ENCODE data around the gene GALNT17.
A peak's percentile ranks its signal among the peaks of the same experiment; 100 is the strongest.

Gene GALNT17

GRCh38 chr7:71668572-71668971, 536.6 kb downstream of the GALNT17 start:
- Mint-ChIP-seq H3K36me3 (ENCODE audit: low read depth) (no peaks in the 10 kb centered on the region), H3K27ac (no peak overlapping the region), H3K9me3 (peaks cover 14% of the 10 kb centered on the region), H3K4me1 (peaks cover 6% of the 10 kb centered on the region), H3K27me3 (ENCODE audit: low read depth, poor library complexity) (no peaks in the 10 kb centered on the region), H3K4me3 (no peak overlapping the region)
- no peak for TF ChIP-seq CTCF (IDR thresholded peaks at IDR 0.05)
- no peak for DNase-seq

DNA sequence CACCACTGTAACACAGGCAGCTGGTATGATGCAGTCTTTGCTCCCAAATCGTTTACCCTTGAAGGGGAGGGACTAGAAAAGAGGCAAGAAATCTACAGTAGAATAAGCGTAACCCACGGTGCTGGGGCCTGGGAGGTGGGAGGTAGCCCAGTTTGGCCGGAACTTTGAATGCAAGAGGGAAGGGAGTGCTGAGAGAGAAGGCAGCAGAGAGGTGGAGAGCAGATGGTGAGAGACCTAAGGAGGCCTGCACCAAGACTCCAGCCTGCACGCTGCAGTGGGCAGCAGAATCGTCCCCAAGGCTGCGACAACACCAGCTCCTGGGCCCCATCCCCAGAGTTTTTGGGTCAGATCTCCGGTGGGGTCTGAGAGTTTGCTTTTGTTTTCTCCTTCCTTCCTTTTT, 547.5 kb downstream of the GALNT17 start:
- H3K27me3 Mint-ChIP-seq (ENCODE audit: low read depth, poor library complexity) = peaks cover 2% of the 10 kb centered on the region
- H3K4me1 Mint-ChIP-seq = peaks cover 19% of the 10 kb centered on the region
- TF ChIP-seq CTCF (IDR thresholded peaks at IDR 0.05) = no peak
- H3K36me3 Mint-ChIP-seq (ENCODE audit: low read depth) = no peaks in the 10 kb centered on the region
- no peak overlapping the region for H3K4me3 Mint-ChIP-seq
- no peak for DNase-seq
- no peaks in the 10 kb centered on the region for H3K9me3 Mint-ChIP-seq
- H3K27ac Mint-ChIP-seq = no peak overlapping the region

DNA sequence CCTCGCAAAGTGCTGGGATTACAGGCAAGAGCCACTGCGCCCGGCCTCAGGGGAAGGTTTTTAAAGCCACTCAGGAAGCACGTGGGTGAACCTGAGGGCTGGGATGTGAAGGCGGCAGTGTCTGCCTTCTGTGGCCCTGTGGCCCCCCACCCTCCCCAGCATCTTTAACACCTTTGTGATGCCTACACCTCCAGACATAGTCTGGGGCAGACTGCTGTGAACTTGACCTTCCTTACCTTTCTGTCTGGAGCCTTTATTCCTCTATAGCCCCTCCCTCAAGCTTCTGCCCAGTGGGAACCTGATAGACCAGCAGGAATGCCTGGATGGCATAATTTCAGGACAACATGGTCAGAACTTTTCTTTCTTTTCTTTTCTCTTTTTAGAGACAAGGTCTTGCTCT, 550.2 kb downstream of the GALNT17 start:
- no peak overlapping the region for H3K27ac Mint-ChIP-seq
- H3K4me1 Mint-ChIP-seq = peaks cover 26% of the 10 kb centered on the region
- H3K36me3 Mint-ChIP-seq (ENCODE audit: low read depth) = no peaks in the 10 kb centered on the region
- TF ChIP-seq CTCF (IDR thresholded peaks at IDR 0.05) = no peak
- no peaks in the 10 kb centered on the region for H3K9me3 Mint-ChIP-seq
- no peaks in the 10 kb centered on the region for H3K27me3 Mint-ChIP-seq (ENCODE audit: low read depth, poor library complexity)
- no peak overlapping the region for H3K4me3 Mint-ChIP-seq
- no peak for DNase-seq

DNA sequence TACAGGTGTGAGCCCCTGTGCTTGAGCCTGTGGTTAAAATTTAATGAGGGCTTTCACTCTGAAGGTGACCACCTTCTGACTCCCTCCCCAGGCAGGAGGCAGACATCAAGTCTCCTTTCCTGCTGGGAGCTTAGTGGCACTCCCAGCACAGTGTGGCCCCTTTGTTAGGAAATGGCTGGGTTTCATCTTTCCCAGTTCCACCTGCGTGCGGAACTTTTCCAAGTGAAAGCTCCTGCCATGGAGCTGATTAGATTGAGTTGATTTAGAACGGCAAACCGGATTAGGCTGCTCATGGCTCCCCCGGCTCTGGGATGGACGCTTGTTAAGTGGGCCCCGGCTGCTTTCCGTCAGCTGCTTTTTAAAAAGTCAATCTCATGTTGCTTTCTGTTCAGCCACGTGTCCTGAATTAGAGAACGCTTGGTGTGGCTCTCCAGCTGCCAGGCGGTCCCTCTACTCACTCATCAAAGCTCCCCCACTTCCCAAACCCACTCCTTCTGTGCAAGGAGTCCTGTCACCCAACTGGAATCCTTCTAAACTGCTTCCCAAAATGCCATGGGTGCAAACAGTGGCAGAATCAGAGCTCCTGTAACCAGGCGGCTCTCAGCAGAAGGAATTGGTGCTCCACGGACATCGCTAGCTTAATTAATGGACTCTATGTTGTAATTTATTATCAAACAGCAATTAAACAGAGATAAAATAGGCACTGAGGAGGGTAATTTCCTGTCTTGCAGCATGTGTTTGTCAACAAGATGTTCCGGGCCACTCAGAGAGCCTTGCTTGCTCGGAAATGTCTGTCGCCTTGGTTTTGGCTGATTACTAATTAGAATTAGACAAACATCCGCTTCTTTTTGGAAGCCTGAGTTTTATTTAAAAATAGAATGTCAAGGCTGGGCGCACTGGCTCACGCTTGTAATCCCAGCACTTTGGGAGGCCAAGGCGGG, 551.2 kb downstream of the GALNT17 start:
- Mint-ChIP-seq H3K27me3 (ENCODE audit: low read depth, poor library complexity) (no peaks in the 10 kb centered on the region), H3K4me1 (peaks cover 27% of the 10 kb centered on the region), H3K9me3 (no peaks in the 10 kb centered on the region), H3K36me3 (ENCODE audit: low read depth) (no peaks in the 10 kb centered on the region), H3K4me3 (peak overlapping the region; percentile 6), H3K27ac (peak overlapping the region; percentile 73)
- peak; percentile 13 for DNase-seq
- TF ChIP-seq CTCF (IDR thresholded peaks at IDR 0.05) = no peak

DNA sequence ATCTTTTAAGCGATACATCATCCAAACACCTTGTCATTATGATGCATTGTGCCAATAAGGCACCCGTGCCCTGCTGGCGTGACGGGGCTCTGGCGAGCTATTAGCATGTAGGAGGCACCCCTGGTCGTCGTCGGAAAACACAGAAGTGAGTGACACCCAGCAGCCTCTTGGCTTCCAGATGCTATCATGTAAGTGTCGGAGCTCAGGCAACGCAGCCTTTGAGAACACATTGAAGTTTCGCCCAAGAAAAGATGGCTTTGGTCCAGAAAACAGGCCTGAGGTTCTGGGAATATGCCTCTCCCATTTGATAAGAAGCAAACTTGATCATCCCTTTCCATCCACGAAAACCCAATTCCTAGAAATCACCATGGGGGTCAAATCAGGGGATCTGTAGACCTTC, 555.3 kb downstream of the GALNT17 start:
- no peak for DNase-seq
- no peak for TF ChIP-seq CTCF (IDR thresholded peaks at IDR 0.05)

More for the DNA sequence above, 555.3 kb downstream of the GALNT17 start:
- no peaks in the 10 kb centered on the region for H3K36me3 Mint-ChIP-seq (ENCODE audit: low read depth)
- no peaks in the 10 kb centered on the region for H3K27me3 Mint-ChIP-seq (ENCODE audit: low read depth, poor library complexity)
- H3K27ac Mint-ChIP-seq = no peak overlapping the region
- peaks cover 21% of the 10 kb centered on the region for H3K4me1 Mint-ChIP-seq
- H3K4me3 Mint-ChIP-seq = no peak overlapping the region
- no peaks in the 10 kb centered on the region for H3K9me3 Mint-ChIP-seq
